Trophoblast cell (in vitro differentiated cells and primary cell): ENCODE measurements around the gene ROCK2.

Experiments used
- DNase-seq, 2 donors: peaks; one replicate each; pipeline ENCODE4 v3.0.0-alpha.2; 2016
- H2AFZ ChIP-seq: 2 replicates; pipeline ENCODE4 v1.6.1; 2013; ENCODE audit warnings: low read length, moderate library complexity, mild to moderate bottlenecking; ENCODE audit not compliant: insufficient read depth, poor library complexity
- H2AK5ac ChIP-seq: 2 replicates; pipeline ENCODE4 v1.6.1; 2013; ENCODE audit warnings: mild to moderate bottlenecking, low read length
- H2BK120ac ChIP-seq: 2 replicates; pipeline ENCODE4 v1.6.1; 2013; ENCODE audit warnings: low read length, mild to moderate bottlenecking, moderate library complexity; ENCODE audit not compliant: insufficient read depth, poor library complexity
- H2BK12ac ChIP-seq: 2 replicates; pipeline ENCODE4 v1.6.1; 2013; ENCODE audit warnings: mild to moderate bottlenecking, low read length, moderate library complexity
- H2BK5ac ChIP-seq: 2 replicates; pipeline ENCODE4 v1.6.1; 2013; ENCODE audit warnings: low read length, low read depth, moderate library complexity, mild to moderate bottlenecking; ENCODE audit not compliant: poor library complexity
- H3K14ac ChIP-seq: 2 replicates; pipeline ENCODE4 v1.6.1; 2013; ENCODE audit warnings: mild to moderate bottlenecking, low read length
- H3K18ac ChIP-seq: 2 replicates; pipeline ENCODE4 v1.6.1; 2013; ENCODE audit warnings: mild to moderate bottlenecking, low read length
- H3K23ac ChIP-seq: 2 replicates; pipeline ENCODE4 v1.6.1; 2013; ENCODE audit warnings: low read length
- H3K27ac ChIP-seq: 2 replicates; pipeline ENCODE4 v1.5.1; 2013; ENCODE audit warnings: low read depth, mild to moderate bottlenecking, inconsistent platforms, low read length, moderate library complexity
- H3K27me3 ChIP-seq: 2 replicates; pipeline ENCODE4 v1.6.1; 2013; ENCODE audit warnings: inconsistent platforms, mild to moderate bottlenecking, low read length, moderate library complexity; ENCODE audit not compliant: insufficient read depth
- H3K36me3 ChIP-seq, 2 experiments: 1 replicate in 1 of 2; 2 replicates in 1 of 2; pipeline ENCODE4 v1.6.1; 2013; ENCODE audit warnings: low read length in 2 of 2, mild to moderate bottlenecking in 2 of 2, moderate library complexity in 1 of 2; ENCODE audit not compliant: insufficient read depth in 2 of 2, control insufficient read depth in 1 of 2
- H3K4ac ChIP-seq: 2 replicates; pipeline ENCODE4 v1.6.1; 2013; ENCODE audit warnings: low read depth, mild to moderate bottlenecking, low read length, moderate library complexity
- H3K4me1 ChIP-seq, 2 experiments: 1 replicate in 1 of 2; 2 replicates in 1 of 2; pipeline ENCODE4 v1.6.1; 2013; ENCODE audit warnings: low read length in 2 of 2, mild to moderate bottlenecking in 2 of 2, moderate library complexity in 1 of 2; ENCODE audit not compliant: insufficient read depth in 2 of 2, control insufficient read depth in 1 of 2
- H3K4me2 ChIP-seq: 2 replicates; pipeline ENCODE4 v1.6.1; 2013; ENCODE audit warnings: inconsistent platforms, mild to moderate bottlenecking, low read length, moderate library complexity
- H3K4me3 ChIP-seq: 2 replicates; pipeline ENCODE4 v1.5.1; 2013; ENCODE audit warnings: mild to moderate bottlenecking, low read depth, low read length, inconsistent platforms
- H3K79me1 ChIP-seq: one replicate; pipeline ENCODE4 v1.6.1; 2013; ENCODE audit warnings: low read length
- H3K79me2 ChIP-seq: 2 replicates; pipeline ENCODE4 v1.6.1; 2013; ENCODE audit warnings: low read length, mild to moderate bottlenecking; ENCODE audit not compliant: control insufficient read depth, insufficient read depth, poor library complexity
- H3K9ac ChIP-seq: 2 replicates; pipeline ENCODE4 v1.6.1; 2013; ENCODE audit warnings: mild to moderate bottlenecking, low read length
- H3K9me3 ChIP-seq: 2 replicates; pipeline ENCODE4 v1.6.1; 2013; ENCODE audit warnings: low read depth, mild to moderate bottlenecking, control low read depth, inconsistent platforms, low read length; ENCODE audit not compliant: insufficient read depth
- H4K12ac ChIP-seq: 2 replicates; pipeline ENCODE4 v1.6.1; 2013; ENCODE audit warnings: low read depth, mild to moderate bottlenecking, low read length, moderate library complexity
- H4K8ac ChIP-seq: 2 replicates; pipeline ENCODE4 v1.6.1; 2013; ENCODE audit warnings: low read depth, mild to moderate bottlenecking, low read length, moderate library complexity
- H4K91ac ChIP-seq: one replicate; pipeline ENCODE4 v1.6.1; 2013; ENCODE audit warnings: low read depth, mild to moderate bottlenecking, low read length, moderate library complexity
- WGBS: extraction: QIAGEN DNeasy Blood & Tissue Kit; methylation state at CpG from one replicate; pipeline ENCODE4 v1.1.7; 2013; ENCODE audit warnings: missing lambda C conversion rate; ENCODE audit not compliant: insufficient read length, insufficient coverage; ENCODE audit errors: extremely low coverage; 5-methylcytosine and 5-hydroxymethylcytosine counted together

ROCK2 gene

DNA sequence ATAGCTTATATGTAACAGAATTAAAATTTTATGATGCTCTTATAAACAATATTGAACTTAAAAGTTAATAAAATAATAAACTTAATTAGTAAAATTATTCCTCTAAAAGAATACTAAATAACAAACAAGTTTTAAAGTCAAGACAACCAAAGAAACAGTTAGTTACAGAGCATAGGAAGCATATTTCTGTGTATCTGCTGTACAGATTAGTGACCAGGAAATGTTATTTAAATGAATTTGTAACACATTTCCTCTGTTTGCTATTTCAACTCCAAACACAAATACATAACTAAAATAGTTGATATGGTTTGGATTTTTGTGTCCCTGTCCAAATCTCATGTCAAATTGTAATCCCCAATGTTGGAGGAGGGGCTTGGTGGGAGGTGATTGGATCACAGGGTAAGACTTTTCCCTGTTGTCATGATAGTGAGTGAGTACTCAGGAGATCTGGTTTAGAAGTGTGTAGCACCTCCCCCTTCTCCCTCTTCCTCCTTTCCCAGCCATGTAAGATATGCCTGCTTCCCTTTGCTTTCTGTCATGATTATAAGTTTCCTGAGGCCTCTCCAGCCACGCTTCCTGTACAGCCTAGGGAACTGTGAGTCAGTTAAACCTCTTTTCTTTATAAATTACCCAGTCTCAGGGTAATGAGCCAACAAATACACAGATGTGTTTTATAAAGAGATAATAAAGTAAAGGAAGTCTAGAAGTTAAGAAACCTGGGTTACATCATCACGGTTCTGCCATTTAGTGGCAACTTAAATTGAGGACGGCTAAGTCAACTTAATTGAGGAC lies 51.8 kb downstream of the ROCK2 start:
- Histone ChIP-seq H4K8ac (no peak overlapping the region), H3K9me3 (no peaks in the 10 kb centered on the region), H3K18ac (no peak overlapping the region), H3K36me3 (no peaks in the 10 kb centered on the region), H3K79me1 (no peaks in the 10 kb centered on the region), H3K79me2 (peaks cover 2% of the 10 kb centered on the region), H3K27me3 (no peaks in the 10 kb centered on the region), H3K27ac (no peak overlapping the region), H3K4me1 (peaks cover 0 to 2% of the 10 kb centered on the region in 2 experiments), H3K4me2 (no peak overlapping the region), H3K9ac (no peak overlapping the region), H2BK12ac (no peak overlapping the region), H3K14ac (no peak overlapping the region), H2AK5ac (no peak overlapping the region), H2BK120ac (no peak overlapping the region), H3K4ac (peak overlapping the region; percentile 55), H2AFZ (no peak overlapping the region), H4K12ac (no peak overlapping the region), H3K23ac (no peak overlapping the region), H2BK5ac (no peak overlapping the region), H4K91ac (no peak overlapping the region), H3K4me3 (no peak overlapping the region)
- WGBS, result no CpG with 5 or more reads among the region's 3 CpGs
- DNase-seq, result no peak

- no peak overlapping the region for H3K14ac ChIP-seq
- H3K9me3 ChIP-seq, result no peaks in the 10 kb centered on the region
- H3K4me2 ChIP-seq, result no peak overlapping the region
- H3K4me1 ChIP-seq, result peaks cover 0 to 2% of the 10 kb centered on the region in 2 experiments
- H4K91ac ChIP-seq, result no peak overlapping the region
- no peak overlapping the region for H2AFZ ChIP-seq
- H3K27ac ChIP-seq, result no peak overlapping the region
- H3K18ac ChIP-seq, result no peak overlapping the region
- H3K79me2 ChIP-seq, result peaks cover 2% of the 10 kb centered on the region
- H3K36me3 ChIP-seq, result no peaks in the 10 kb centered on the region
- H2BK5ac ChIP-seq, result no peak overlapping the region
- H2AK5ac ChIP-seq, result no peak overlapping the region
- no peak overlapping the region for H3K9ac ChIP-seq
- DNase-seq, result no peak
- H3K27me3 ChIP-seq, result no peaks in the 10 kb centered on the region
- no peak overlapping the region for H2BK120ac ChIP-seq
- H4K8ac ChIP-seq, result no peak overlapping the region
- H3K23ac ChIP-seq, result no peak overlapping the region
- H4K12ac ChIP-seq, result no peak overlapping the region
- H3K4ac ChIP-seq, result peak overlapping the region; percentile 47
- WGBS, result no CpG with 5 or more reads among the region's 4 CpGs
- H3K79me1 ChIP-seq, result no peaks in the 10 kb centered on the region
- no peak overlapping the region for H2BK12ac ChIP-seq
- H3K4me3 ChIP-seq, result no peak overlapping the region
Measured at GRCh38 chr2:11290713-11291112, 53.7 kb downstream of the ROCK2 start.

- H3K9me3 ChIP-seq, result no peaks in the 10 kb centered on the region
- no peak overlapping the region for H3K18ac ChIP-seq
- H4K91ac ChIP-seq, result no peak overlapping the region
- H3K4ac ChIP-seq, result peak overlapping the region; percentile 47
- no peaks in the 10 kb centered on the region for H3K27me3 ChIP-seq
- no peak overlapping the region for H3K14ac ChIP-seq
- H3K27ac ChIP-seq, result no peak overlapping the region
- no peak overlapping the region for H4K12ac ChIP-seq
- peaks cover 0 to 2% of the 10 kb centered on the region in 2 experiments for H3K4me1 ChIP-seq
- H3K9ac ChIP-seq, result no peak overlapping the region
- no peak overlapping the region for H4K8ac ChIP-seq
- H2BK5ac ChIP-seq, result no peak overlapping the region
- WGBS, result no CpG with 5 or more reads among the region's 3 CpGs
- peaks cover 2 to 4% of the 10 kb centered on the region in 2 experiments for H3K36me3 ChIP-seq
- no peak overlapping the region for H3K4me2 ChIP-seq
- no peak overlapping the region for H3K23ac ChIP-seq
- H3K79me2 ChIP-seq, result peaks cover 2% of the 10 kb centered on the region
- H2AK5ac ChIP-seq, result no peak overlapping the region
- H2AFZ ChIP-seq, result no peak overlapping the region
- H3K79me1 ChIP-seq, result no peaks in the 10 kb centered on the region
- H3K4me3 ChIP-seq, result no peak overlapping the region
- H2BK120ac ChIP-seq, result no peak overlapping the region
- no peak overlapping the region for H2BK12ac ChIP-seq
- DNase-seq, result no peak
Measured at GRCh38 chr2:11290211-11290610, 54.2 kb downstream of the ROCK2 start.

- no peak overlapping the region for H3K27ac ChIP-seq
- H3K4me2 ChIP-seq, result no peak overlapping the region
- no CpG with 5 or more reads among the region's 3 CpGs for WGBS
- DNase-seq, result no peak
- H3K4me3 ChIP-seq, result no peak overlapping the region
- no peak overlapping the region for H2AK5ac ChIP-seq
- no peak overlapping the region for H3K4ac ChIP-seq
- H3K9me3 ChIP-seq, result no peaks in the 10 kb centered on the region
- peaks cover 0 to 2% of the 10 kb centered on the region in 2 experiments for H3K4me1 ChIP-seq
- H3K14ac ChIP-seq, result no peak overlapping the region
- no peak overlapping the region for H4K12ac ChIP-seq
- no peak overlapping the region for H3K18ac ChIP-seq
- no peaks in the 10 kb centered on the region for H3K79me1 ChIP-seq
- no peaks in the 10 kb centered on the region for H3K79me2 ChIP-seq
- no peak overlapping the region for H4K91ac ChIP-seq
- no peaks in the 10 kb centered on the region for H3K27me3 ChIP-seq
- H2BK12ac ChIP-seq, result no peak overlapping the region
- no peak overlapping the region for H2BK5ac ChIP-seq
- H3K23ac ChIP-seq, result no peak overlapping the region
- no peak overlapping the region for H4K8ac ChIP-seq
- peaks cover 5 to 6% of the 10 kb centered on the region in 2 experiments for H3K36me3 ChIP-seq
- H2AFZ ChIP-seq, result no peak overlapping the region
- H3K9ac ChIP-seq, result no peak overlapping the region
- H2BK120ac ChIP-seq, result no peak overlapping the region
Measured at GRCh38 chr2:11288431-11288830, 56.0 kb downstream of the ROCK2 start.
